Urothelium cell line (cell line): ENCODE measurements around the gene BNIP1.
"Not testable (repeated sequence)": the region's sequence is repeated elsewhere in the genome, so short reads cannot be mapped to it uniquely, and the experiment has no call there.

Experiments
- DNase-seq: peaks from one replicate; pipeline ENCODE4 v3.0.0; 2011; ENCODE audit warnings: low spot score, mixed read lengths
- FAIRE-seq: peaks from 2 replicates; lab custom pipeline; 2011; peaks lifted over from hg19 to GRCh38; lab: Jason Lieb, UNC

BNIP1 gene

GRCh38 chr5:173144200-173145176 lies at the start of gene BNIP1:
TSS of gene BNIP1 (plus strand) at chr5:173144531. CDS start at chr5:173144546, 15 bp downstream.
- DNase-seq (peak; percentile 93), FAIRE-seq (peak; percentile 81)

GRCh38 chr5:173098787-173099186 lies 45.5 kb upstream of the BNIP1 start:
- DNase-seq (no peak), FAIRE-seq (no peak)

- DNase-seq (no peak), FAIRE-seq (no peak)
Measured at GRCh38 chr5:173099461-173099860, 44.9 kb upstream of the BNIP1 start.

- no peak for DNase-seq
- FAIRE-seq, result no peak
Measured at GRCh38 chr5:173101245-173101644, 43.1 kb upstream of the BNIP1 start.

- no peak for DNase-seq
Measured at GRCh38 chr5:173103411-173103810, 40.9 kb upstream of the BNIP1 start.

GRCh38 chr5:173108914-173109313 lies 35.4 kb upstream of the BNIP1 start:
- DNase-seq (no peak), FAIRE-seq (no peak)

More at GRCh38 chr5:173103411-173103810, 40.9 kb upstream of the BNIP1 start:
- no peak for FAIRE-seq

- FAIRE-seq (no peak), DNase-seq (no peak)
Measured at GRCh38 chr5:173114536-173114935, 29.8 kb upstream of the BNIP1 start.

- no peak for DNase-seq
- FAIRE-seq, result no peak
Measured at GRCh38 chr5:173119719-173120118, 24.6 kb upstream of the BNIP1 start.

- DNase-seq (no peak), FAIRE-seq (no peak)
Measured at GRCh38 chr5:173123416-173123815, 20.9 kb upstream of the BNIP1 start.

- FAIRE-seq, DNase-seq: not testable (repeated sequence)
Measured at GRCh38 chr5:173132166-173132565, 12.2 kb upstream of the BNIP1 start.

GRCh38 chr5:173138707-173139106 lies 5.6 kb upstream of the BNIP1 start:
- DNase-seq (no peak), FAIRE-seq (no peak)

- no peak for FAIRE-seq
- no peak for DNase-seq
Measured at GRCh38 chr5:173139631-173140030, 4.7 kb upstream of the BNIP1 start.

GRCh38 chr5:173140769-173141168 lies 3.6 kb upstream of the BNIP1 start:
- no peak for DNase-seq
- FAIRE-seq, result no peak

GRCh38 chr5:173143567-173143966 lies 764 bp upstream of the BNIP1 start:
- FAIRE-seq (no peak), DNase-seq (no peak)

- no peak for FAIRE-seq
- DNase-seq, result no peak
Measured at GRCh38 chr5:173148354-173148753, 4.0 kb downstream of the BNIP1 start.

- no peak for DNase-seq
- no peak for FAIRE-seq
Measured at GRCh38 chr5:173152547-173152946, 8.2 kb downstream of the BNIP1 start.

- no peak for FAIRE-seq
Measured at GRCh38 chr5:173153842-173154241, 9.5 kb downstream of the BNIP1 start.

GRCh38 chr5:173154619-173155018 lies 10.3 kb downstream of the BNIP1 start:
- FAIRE-seq, DNase-seq: not testable (repeated sequence)

More at GRCh38 chr5:173153842-173154241, 9.5 kb downstream of the BNIP1 start:
- no peak for DNase-seq

GRCh38 chr5:173155912-173156311 lies 11.6 kb downstream of the BNIP1 start:
- no peak for FAIRE-seq
- no peak for DNase-seq

GRCh38 chr5:173158366-173158765 lies 14.0 kb downstream of the BNIP1 start:
- FAIRE-seq, result no peak
- DNase-seq, result no peak

GRCh38 chr5:173159256-173159655 lies 14.9 kb downstream of the BNIP1 start:
- no peak for FAIRE-seq

GRCh38 chr5:173161148-173161547 lies 16.8 kb downstream of the BNIP1 start:
- DNase-seq, result no peak
- no peak for FAIRE-seq

More at GRCh38 chr5:173159256-173159655, 14.9 kb downstream of the BNIP1 start:
- no peak for DNase-seq
